Measurements from ENCODE around the gene AOPEP.
A peak's percentile ranks its signal among the peaks of the same experiment; 100 is the strongest.

The AOPEP gene

GRCh38 chr9:95044731-95045508 is 318.4 kb downstream of the AOPEP start:
- no peak overlapping the region for H3K4me2 ChIP-seq
- no peak overlapping the region for H3K4me3 ChIP-seq
- H3K9me3 ChIP-seq: no peaks in the 10 kb centered on the region
- H3K4me1 ChIP-seq: peaks cover 7% of the 10 kb centered on the region; the same call in 1 of the 2 replicates
- no peak for TF ChIP-seq Cebpa-rat (IDR thresholded peaks at IDR 0.05)
- peaks cover 49% of the 10 kb centered on the region for H3K27me3 ChIP-seq
- peaks cover 27% of the 10 kb centered on the region; the same call in 1 of the 2 replicates for H3K36me3 ChIP-seq
- peaks cover 64% of the 10 kb centered on the region for H4K20me1 ChIP-seq
- no peak overlapping the region for H3K27ac ChIP-seq
- no peak overlapping the region for H3K9ac ChIP-seq

GRCh38 chr9:95045751-95046150 is 319.3 kb downstream of the AOPEP start:
- Histone ChIP-seq H3K27ac (no peak overlapping the region), H3K4me1 (peaks cover 7% of the 10 kb centered on the region; the same call in 1 of the 2 replicates), H4K20me1 (peaks cover 73% of the 10 kb centered on the region), H3K9ac (no peak overlapping the region), H3K36me3 (peaks cover 19% of the 10 kb centered on the region; the same call in 1 of the 2 replicates), H3K9me3 (no peaks in the 10 kb centered on the region), H3K4me3 (no peak overlapping the region), H3K27me3 (peaks cover 57% of the 10 kb centered on the region), H3K4me2 (no peak overlapping the region)
- no peak for TF ChIP-seq Cebpa-rat (IDR thresholded peaks at IDR 0.05)

GRCh38 chr9:95047452-95048224 is 321.1 kb downstream of the AOPEP start:
- Histone ChIP-seq H3K4me2 (no peak overlapping the region), H3K27me3 (peaks cover 58% of the 10 kb centered on the region), H3K36me3 (peaks cover 19% of the 10 kb centered on the region; the same call in 1 of the 2 replicates), H3K27ac (no peak overlapping the region), H3K9ac (no peak overlapping the region), H3K9me3 (no peaks in the 10 kb centered on the region), H3K4me3 (no peak overlapping the region), H3K4me1 (peaks cover 7% of the 10 kb centered on the region; the same call in 1 of the 2 replicates), H4K20me1 (peaks cover 79% of the 10 kb centered on the region)
- no peak for TF ChIP-seq Cebpa-rat (IDR thresholded peaks at IDR 0.05)

GRCh38 chr9:95048225-95049087 is 322.0 kb downstream of the AOPEP start:
- peaks cover 58% of the 10 kb centered on the region for H3K27me3 ChIP-seq
- peak overlapping the region; percentile 57 for H3K4me3 ChIP-seq
- peaks cover 7% of the 10 kb centered on the region; the same call in 1 of the 2 replicates for H3K4me1 ChIP-seq
- TF ChIP-seq Cebpa-rat (IDR thresholded peaks at IDR 0.05): no peak
- H4K20me1 ChIP-seq: peaks cover 79% of the 10 kb centered on the region
- no peak overlapping the region for H3K27ac ChIP-seq
- peaks cover 19% of the 10 kb centered on the region; the same call in 1 of the 2 replicates for H3K36me3 ChIP-seq
- peak overlapping the region; percentile 79 for H3K4me2 ChIP-seq
- no peak overlapping the region for H3K9ac ChIP-seq
- no peaks in the 10 kb centered on the region for H3K9me3 ChIP-seq

GRCh38 chr9:95049761-95050160 is 323.3 kb downstream of the AOPEP start:
- no peak overlapping the region for H3K9ac ChIP-seq

GRCh38 chr9:95053611-95054570 is 327.4 kb downstream of the AOPEP start:
- Histone ChIP-seq H3K4me3 (no peak overlapping the region), H3K36me3 (no peaks in the 10 kb centered on the region), H3K4me2 (no peak overlapping the region), H4K20me1 (peaks cover 61% of the 10 kb centered on the region), H3K9ac (no peak overlapping the region), H3K9me3 (no peaks in the 10 kb centered on the region), H3K4me1 (peaks cover 4% of the 10 kb centered on the region; the same call in 1 of the 2 replicates), H3K27me3 (peaks cover 20% of the 10 kb centered on the region), H3K27ac (no peak overlapping the region)
- no peak for TF ChIP-seq Cebpa-rat (IDR thresholded peaks at IDR 0.05)

More at GRCh38 chr9:95049761-95050160, 323.3 kb downstream of the AOPEP start:
- Histone ChIP-seq H3K4me2 (no peak overlapping the region), H3K9me3 (no peaks in the 10 kb centered on the region), H3K27me3 (peaks cover 58% of the 10 kb centered on the region), H3K27ac (no peak overlapping the region), H3K4me3 (no peak overlapping the region), H3K4me1 (peaks cover 7% of the 10 kb centered on the region; the same call in 1 of the 2 replicates), H4K20me1 (peaks cover 66% of the 10 kb centered on the region), H3K36me3 (peaks cover 11% of the 10 kb centered on the region; the same call in 1 of the 2 replicates)
- no peak for TF ChIP-seq Cebpa-rat (IDR thresholded peaks at IDR 0.05)

GRCh38 chr9:95055334-95055850 is 328.9 kb downstream of the AOPEP start:
- no peak overlapping the region for H3K4me3 ChIP-seq
- TF ChIP-seq Cebpa-rat (IDR thresholded peaks at IDR 0.05): no peak
- H3K9me3 ChIP-seq: no peaks in the 10 kb centered on the region
- peaks cover 50% of the 10 kb centered on the region for H4K20me1 ChIP-seq
- H3K4me1 ChIP-seq: peaks cover 13% of the 10 kb centered on the region
- no peak overlapping the region for H3K4me2 ChIP-seq
- no peaks in the 10 kb centered on the region for H3K36me3 ChIP-seq
- no peak overlapping the region for H3K27ac ChIP-seq
- peaks cover 5% of the 10 kb centered on the region; the same call in 1 of the 2 replicates for H3K27me3 ChIP-seq
- H3K9ac ChIP-seq: no peak overlapping the region

- no peaks in the 10 kb centered on the region for H3K27me3 ChIP-seq
- H3K9me3 ChIP-seq: no peaks in the 10 kb centered on the region
- H3K4me2 ChIP-seq: no peak overlapping the region
- TF ChIP-seq Cebpa-rat (IDR thresholded peaks at IDR 0.05): no peak
- peaks cover 44% of the 10 kb centered on the region for H4K20me1 ChIP-seq
- peaks cover 17% of the 10 kb centered on the region for H3K4me1 ChIP-seq
- no peak overlapping the region for H3K27ac ChIP-seq
- peaks cover 6% of the 10 kb centered on the region for H3K36me3 ChIP-seq
- no peak overlapping the region for H3K4me3 ChIP-seq
- H3K9ac ChIP-seq: no peak overlapping the region
These were observed 329.5 kb downstream of the AOPEP start for GRCh38 chr9:95055851-95056551.

Measured in BLaER1 (cell line).